H9 (cell line): ENCODE data around the gene LRRC38. TPM values are rescaled to one million over a fixed set of nuclear protein-coding genes. Genes with fewer than 3 reads are reported as not detected.

Experiments
- DNase-seq: peaks from one replicate; pipeline ENCODE4 v3.0.0-alpha.2; 2017
- H2AFZ ChIP-seq: one replicate; pipeline ENCODE4 v1.6.1; 2013; ENCODE audit warnings: mild to moderate bottlenecking, low read length, control low read depth, moderate library complexity
- H2AK5ac ChIP-seq: 2 replicates; pipeline ENCODE4 v1.6.1; 2013; ENCODE audit warnings: low read length, control low read depth, mixed read lengths; ENCODE audit not compliant: insufficient read length
- H2BK120ac ChIP-seq: one replicate; pipeline ENCODE4 v1.6.1; 2013; ENCODE audit warnings: low read depth, mild to moderate bottlenecking, low read length, control low read depth, inconsistent platforms; ENCODE audit not compliant: poor library complexity, severe bottlenecking
- H2BK12ac ChIP-seq: 2 replicates; pipeline ENCODE4 v1.6.1; 2013; ENCODE audit warnings: low read length, control low read depth, mixed read lengths, low read depth; ENCODE audit not compliant: insufficient read length
- H2BK15ac ChIP-seq: 2 replicates; pipeline ENCODE4 v1.6.1; 2013; ENCODE audit warnings: low read depth, low read length, control low read depth
- H2BK20ac ChIP-seq: one replicate; pipeline ENCODE4 v1.6.1; 2013; ENCODE audit warnings: low read depth, mild to moderate bottlenecking, low read length, control low read depth, inconsistent platforms; ENCODE audit not compliant: poor library complexity, severe bottlenecking
- H2BK5ac ChIP-seq: 2 replicates; pipeline ENCODE4 v1.6.1; 2013; ENCODE audit warnings: low read length, control low read depth, mixed read lengths; ENCODE audit not compliant: insufficient read length
- H3K14ac ChIP-seq: 2 replicates; pipeline ENCODE4 v1.6.1; 2013; ENCODE audit warnings: low read length, control low read depth; ENCODE audit not compliant: insufficient read depth
- H3K18ac ChIP-seq: 2 replicates; pipeline ENCODE4 v1.6.1; 2013; ENCODE audit warnings: low read depth, mild to moderate bottlenecking, mixed read lengths, low read length, control low read depth; ENCODE audit not compliant: insufficient read length
- H3K23ac ChIP-seq: 2 replicates; pipeline ENCODE4 v1.6.1; 2013; ENCODE audit warnings: low read length, control low read depth, mixed read lengths, low read depth; ENCODE audit not compliant: insufficient read length
- H3K23me2 ChIP-seq: 2 replicates; pipeline ENCODE4 v1.6.1; 2013; ENCODE audit warnings: low read depth, mild to moderate bottlenecking, mixed read lengths, low read length, control low read depth; ENCODE audit not compliant: insufficient read length, poor library complexity, severe bottlenecking
- H3K27ac ChIP-seq: 2 replicates; pipeline ENCODE4 v1.5.1; 2013; ENCODE audit warnings: low read length, control low read depth, mixed read lengths, low read depth; ENCODE audit not compliant: insufficient read length
- H3K27me3 ChIP-seq: 2 replicates; pipeline ENCODE4 v1.6.1; 2013; ENCODE audit warnings: low read length, control low read depth, inconsistent platforms; ENCODE audit not compliant: insufficient read depth
- H3K4ac ChIP-seq: 2 replicates; pipeline ENCODE4 v1.6.1; 2013; ENCODE audit warnings: low read depth, mild to moderate bottlenecking, control low read depth, inconsistent platforms, low read length, moderate library complexity
- H3K4me1 ChIP-seq: 2 replicates; pipeline ENCODE4 v1.6.1; 2013; ENCODE audit warnings: low read length, control low read depth, inconsistent platforms; ENCODE audit not compliant: insufficient read depth
- H3K4me2 ChIP-seq: 2 replicates; pipeline ENCODE4 v1.6.1; 2013; ENCODE audit warnings: low read length, control low read depth, mixed read lengths; ENCODE audit not compliant: insufficient read length, insufficient read depth
- H3K56ac ChIP-seq: 2 replicates; pipeline ENCODE4 v1.6.1; 2013; ENCODE audit warnings: low read depth, mild to moderate bottlenecking, mixed read lengths, low read length, control low read depth; ENCODE audit not compliant: insufficient read length
- H3K79me1 ChIP-seq: 2 replicates; pipeline ENCODE4 v1.6.1; 2013; ENCODE audit warnings: low read depth, mild to moderate bottlenecking, moderate library complexity, low read length, control low read depth, inconsistent platforms; ENCODE audit not compliant: insufficient read depth, poor library complexity, severe bottlenecking
- H3K79me2 ChIP-seq: 2 replicates; pipeline ENCODE4 v1.6.1; 2013; ENCODE audit warnings: low read length, control low read depth, inconsistent platforms; ENCODE audit not compliant: insufficient read depth
- H3K9ac ChIP-seq: 2 replicates; pipeline ENCODE4 v1.6.1; 2013; ENCODE audit warnings: low read length, control low read depth, mixed read lengths; ENCODE audit not compliant: insufficient read length; ENCODE audit errors: extremely low read depth
- H3K9me3 ChIP-seq: one replicate; pipeline ENCODE4 v1.6.1; 2013; ENCODE audit warnings: low read depth, low read length, inconsistent platforms; ENCODE audit not compliant: control insufficient read depth
- H3T11ph ChIP-seq: one replicate; pipeline ENCODE4 v1.6.1; 2013; ENCODE audit warnings: mild to moderate bottlenecking, low read length, control low read depth, inconsistent platforms
- H4K20me1 ChIP-seq: one replicate; pipeline ENCODE4 v1.6.1; 2013; ENCODE audit not compliant: control insufficient read depth, insufficient read length, insufficient read depth
- H4K5ac ChIP-seq: 2 replicates; pipeline ENCODE4 v1.6.1; 2013; ENCODE audit warnings: low read depth, mild to moderate bottlenecking, mixed read lengths, low read length, control low read depth; ENCODE audit not compliant: insufficient read length
- H4K8ac ChIP-seq: replicated peaks from 2 replicates; pipeline ENCODE4 v1.6.1; 2013; ENCODE audit warnings: low read length, control low read depth, mixed read lengths, low read depth; ENCODE audit not compliant: insufficient read length
- H4K91ac ChIP-seq: 2 replicates; pipeline ENCODE4 v1.6.1; 2013; ENCODE audit warnings: low read depth, mild to moderate bottlenecking, moderate library complexity, mixed read lengths, low read length, control low read depth; ENCODE audit not compliant: insufficient read length
- H3K27ac Mint-ChIP-seq, 3 experiments: 2 replicates in 2 of 3; 3 replicates in 1 of 3; pipeline ENCODE4 v1.8.0; 2020 to 2021; ENCODE audit warnings: mixed read lengths in 3 of 3, mild to moderate bottlenecking in 1 of 3, moderate library complexity in 1 of 3
- H3K27me3 Mint-ChIP-seq: 2 replicates; pipeline ENCODE4 v1.8.0; 2021; ENCODE audit warnings: low read depth, mild to moderate bottlenecking, moderate library complexity, mixed read lengths
- H3K36me3 Mint-ChIP-seq, 3 experiments: 2 replicates in 2 of 3; 3 replicates in 1 of 3; pipeline ENCODE4 v1.8.0; 2020 to 2021; ENCODE audit warnings: low read depth in 3 of 3, mixed read lengths in 3 of 3; ENCODE audit not compliant: insufficient read depth in 1 of 3
- H3K4me1 Mint-ChIP-seq, 2 experiments: 2 replicates each; pipeline ENCODE4 v1.8.0; 2020; ENCODE audit warnings: mixed read lengths in 2 of 2
- H3K4me3 Mint-ChIP-seq, 2 experiments: 2 replicates in 1 of 2; 3 replicates in 1 of 2; pipeline ENCODE4 v1.8.0; 2020 to 2021; ENCODE audit warnings: mild to moderate bottlenecking in 2 of 2, mixed read lengths in 2 of 2, moderate library complexity in 1 of 2
- H3K9me3 Mint-ChIP-seq, 2 experiments: 2 replicates in 1 of 2; 3 replicates in 1 of 2; pipeline ENCODE4 v1.8.0; 2020; ENCODE audit warnings: mild to moderate bottlenecking in 2 of 2, mixed read lengths in 2 of 2, moderate library complexity in 1 of 2
- CTCF ChIP-seq: fragments of 200-600 bp; sonication (generic); conservative IDR thresholded peaks from 3 replicates; pipeline ENCODE4 v1.8.0; 2021; ENCODE audit warnings: antibody characterized with exemption, mild to moderate bottlenecking
- WGBS: extraction: QIAGEN DNeasy Blood & Tissue Kit; methylation state at CpG from one replicate; pipeline ENCODE4 v1.1.7; 2013; ENCODE audit warnings: missing lambda C conversion rate, low lambda C conversion rate, mixed read lengths; ENCODE audit not compliant: insufficient read length; ENCODE audit errors: extremely low coverage; 5-methylcytosine and 5-hydroxymethylcytosine counted together
- total RNA-seq: library from RNA; stranded (reverse); gene quantifications from 2 replicates; pipeline ENCODE4 v1.2.1, GENCODE V29; 2021

The LRRC38 gene
- total RNA-seq, 1 experiment from 2014 or later, result 0.72 TPM

DNA sequence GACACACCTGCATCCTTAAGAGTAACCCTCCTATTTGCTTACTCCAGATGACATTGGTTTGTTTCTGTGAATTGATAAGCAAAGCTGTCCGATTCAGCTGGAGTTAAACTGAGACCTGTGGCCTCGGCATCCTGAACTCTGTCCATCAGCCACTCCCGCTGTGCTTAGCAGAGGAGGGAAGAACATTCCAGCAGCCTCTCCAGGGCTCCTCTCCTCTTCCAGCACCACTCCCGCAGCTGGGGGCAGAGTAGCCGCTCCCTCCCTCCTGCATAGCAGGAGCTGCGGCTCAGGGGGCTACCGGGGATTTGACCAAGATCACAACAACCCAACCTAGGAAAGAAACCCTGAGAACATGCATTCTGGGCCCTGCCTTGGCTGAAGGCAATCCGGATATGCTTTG, 8.8 kb downstream of the LRRC38 start:
- no peak overlapping the region for H3K4me2 ChIP-seq
- H3K79me1 ChIP-seq, result no peaks in the 10 kb centered on the region
- no peak overlapping the region for H3T11ph ChIP-seq
- no peak overlapping the region for H2AFZ ChIP-seq
- no peak for TF ChIP-seq CTCF
- no peak overlapping the region for H3K4ac ChIP-seq
- H3K9ac ChIP-seq, result no peak overlapping the region
- no peak overlapping the region for H3K56ac ChIP-seq
- no peaks in the 10 kb centered on the region; the same call in 1 of the 2 replicates for H3K4me1 ChIP-seq
- H3K27ac ChIP-seq, result no peak overlapping the region
- no peak overlapping the region for H2BK5ac ChIP-seq
- no peak overlapping the region for H2BK15ac ChIP-seq
- H4K91ac ChIP-seq, result no peak overlapping the region
- H3K18ac ChIP-seq, result no peak overlapping the region
- no peak overlapping the region for H2AK5ac ChIP-seq
- H4K20me1 ChIP-seq, result no peaks in the 10 kb centered on the region
- no peak overlapping the region for H3K23ac ChIP-seq
- no peaks in the 10 kb centered on the region; a peak in 1 of 7 replicates for H3K36me3 Mint-ChIP-seq
- H3K27ac Mint-ChIP-seq, result no peak overlapping the region
- no peak overlapping the region for H2BK12ac ChIP-seq
- no peaks in the 10 kb centered on the region for H3K9me3 ChIP-seq
- no peak overlapping the region for H3K4me3 Mint-ChIP-seq
- H3K9me3 Mint-ChIP-seq, result no peaks in the 10 kb centered on the region
- no peak overlapping the region for H3K14ac ChIP-seq
- no peak overlapping the region for H2BK20ac ChIP-seq
- H3K27me3 ChIP-seq, result no peaks in the 10 kb centered on the region; the same call in 1 of the 2 replicates
- H3K4me1 Mint-ChIP-seq, result peaks cover 17 to 27% of the 10 kb centered on the region in 2 experiments
- DNase-seq, result no peak
- H3K79me2 ChIP-seq, result no peaks in the 10 kb centered on the region
- WGBS, result no CpG with 5 or more reads among the region's 8 CpGs
- H3K27me3 Mint-ChIP-seq, result peaks cover 35% of the 10 kb centered on the region
- no peaks in the 10 kb centered on the region for H3K23me2 ChIP-seq
- no peak overlapping the region for H4K8ac ChIP-seq
- H2BK120ac ChIP-seq, result no peak overlapping the region
- H4K5ac ChIP-seq, result no peak overlapping the region
